Gastroesophageal sphincter (tissue), 3 donors: ENCODE results near the gene STH.

Experiments used
- POLR2A ChIP-seq, 2 donors: fragments of 450-650 bp; IDR thresholded peaks; one replicate each; pipeline ENCODE4 v1.6.1; 2017; ENCODE audit warnings: antibody characterized with exemption in 2 of 2, mild to moderate bottlenecking in 2 of 2, moderate library complexity in 1 of 2
- TF ChIP-seq, protein P1 (sequence below), 4 experiments: fragments of 200-600 bp in 2 of 4; fragments of 450-650 bp in 2 of 4; sonication (generic) in 1 of 4; IDR thresholded peaks; one replicate each; pipeline ENCODE4 v1.5.1; 2017 to 2019; ENCODE audit warnings: antibody characterized with exemption in 4 of 4, mild to moderate bottlenecking in 2 of 4, moderate library complexity in 2 of 4

DNA sequence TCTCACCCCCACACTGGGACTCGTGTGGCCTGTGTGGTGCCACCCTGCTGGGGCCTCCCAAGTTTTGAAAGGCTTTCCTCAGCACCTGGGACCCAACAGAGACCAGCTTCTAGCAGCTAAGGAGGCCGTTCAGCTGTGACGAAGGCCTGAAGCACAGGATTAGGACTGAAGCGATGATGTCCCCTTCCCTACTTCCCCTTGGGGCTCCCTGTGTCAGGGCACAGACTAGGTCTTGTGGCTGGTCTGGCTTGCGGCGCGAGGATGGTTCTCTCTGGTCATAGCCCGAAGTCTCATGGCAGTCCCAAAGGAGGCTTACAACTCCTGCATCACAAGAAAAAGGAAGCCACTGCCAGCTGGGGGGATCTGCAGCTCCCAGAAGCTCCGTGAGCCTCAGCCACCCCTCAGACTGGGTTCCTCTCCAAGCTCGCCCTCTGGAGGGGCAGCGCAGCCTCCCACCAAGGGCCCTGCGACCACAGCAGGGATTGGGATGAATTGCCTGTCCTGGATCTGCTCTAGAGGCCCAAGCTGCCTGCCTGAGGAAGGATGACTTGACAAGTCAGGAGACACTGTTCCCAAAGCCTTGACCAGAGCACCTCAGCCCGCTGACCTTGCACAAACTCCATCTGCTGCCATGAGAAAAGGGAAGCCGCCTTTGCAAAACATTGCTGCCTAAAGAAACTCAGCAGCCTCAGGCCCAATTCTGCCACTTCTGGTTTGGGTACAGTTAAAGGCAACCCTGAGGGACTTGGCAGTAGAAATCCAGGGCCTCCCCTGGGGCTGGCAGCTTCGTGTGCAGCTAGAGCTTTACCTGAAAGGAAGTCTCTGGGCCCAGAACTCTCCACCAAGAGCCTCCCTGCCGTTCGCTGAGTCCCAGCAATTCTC lies 27.4 kb downstream of the STH start:
- TF ChIP-seq, protein P1, sequence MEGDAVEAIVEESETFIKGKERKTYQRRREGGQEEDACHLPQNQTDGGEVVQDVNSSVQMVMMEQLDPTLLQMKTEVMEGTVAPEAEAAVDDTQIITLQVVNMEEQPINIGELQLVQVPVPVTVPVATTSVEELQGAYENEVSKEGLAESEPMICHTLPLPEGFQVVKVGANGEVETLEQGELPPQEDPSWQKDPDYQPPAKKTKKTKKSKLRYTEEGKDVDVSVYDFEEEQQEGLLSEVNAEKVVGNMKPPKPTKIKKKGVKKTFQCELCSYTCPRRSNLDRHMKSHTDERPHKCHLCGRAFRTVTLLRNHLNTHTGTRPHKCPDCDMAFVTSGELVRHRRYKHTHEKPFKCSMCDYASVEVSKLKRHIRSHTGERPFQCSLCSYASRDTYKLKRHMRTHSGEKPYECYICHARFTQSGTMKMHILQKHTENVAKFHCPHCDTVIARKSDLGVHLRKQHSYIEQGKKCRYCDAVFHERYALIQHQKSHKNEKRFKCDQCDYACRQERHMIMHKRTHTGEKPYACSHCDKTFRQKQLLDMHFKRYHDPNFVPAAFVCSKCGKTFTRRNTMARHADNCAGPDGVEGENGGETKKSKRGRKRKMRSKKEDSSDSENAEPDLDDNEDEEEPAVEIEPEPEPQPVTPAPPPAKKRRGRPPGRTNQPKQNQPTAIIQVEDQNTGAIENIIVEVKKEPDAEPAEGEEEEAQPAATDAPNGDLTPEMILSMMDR (IDR thresholded peaks at IDR 0.05) = no peak
- no peak for TF ChIP-seq POLR2A (IDR thresholded peaks at IDR 0.05)
